ENCODE results near the gene CDH4.

- TF ChIP-seq CTCF (IDR thresholded peaks at IDR 0.05) (no peak), REST (IDR thresholded peaks at IDR 0.05; ENCODE audit: insufficient read depth in 1 of 2, low read depth in 2 of 2, low read length in 1 of 2) (no peak), TCF7L2 (IDR thresholded peaks at IDR 0.05; ENCODE audit: low read depth, low read length) (no peak), POLR2AphosphoS5 (IDR thresholded peaks at IDR 0.05; ENCODE audit: low read depth, low read length) (no peak)
These were observed 621.8 kb downstream of the CDH4 start for GRCh38 chr20:61873651-61874420.
